SK-N-DZ (cell line): ENCODE results near the gene LSM11.

Experiments
- DNase-seq: peaks from one replicate; pipeline ENCODE4 v3.0.0-alpha.2; 2015; ENCODE audit warnings: low spot score
- small RNA-seq, 2 experiments: library from RNA; depleted of rRNA; stranded (forward); fragments of <200 nt; gene quantifications; one replicate each; pipeline ENCODE3, GENCODE V24; 2014

LSM11 gene

DNA sequence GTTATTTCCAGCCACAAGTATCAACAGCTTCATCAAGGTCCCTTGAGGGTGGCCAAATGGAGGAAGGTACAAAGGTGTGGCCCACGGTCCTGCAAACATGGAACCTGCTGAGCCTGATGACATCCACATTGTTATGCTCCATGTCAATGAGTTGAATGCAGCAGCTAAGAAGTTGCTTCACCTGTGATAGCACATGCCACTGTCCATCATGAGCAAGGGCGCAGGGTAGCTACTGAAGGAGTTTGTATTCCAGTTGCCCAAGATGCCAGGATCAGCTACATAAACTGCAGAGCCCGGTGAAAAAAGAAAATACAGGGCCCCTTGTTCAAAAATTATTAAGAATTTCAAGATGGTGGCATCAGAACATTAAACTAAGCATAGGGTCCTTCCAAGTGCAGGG is 24.2 kb downstream of the LSM11 start:
- DNase-seq: no peak

DNA sequence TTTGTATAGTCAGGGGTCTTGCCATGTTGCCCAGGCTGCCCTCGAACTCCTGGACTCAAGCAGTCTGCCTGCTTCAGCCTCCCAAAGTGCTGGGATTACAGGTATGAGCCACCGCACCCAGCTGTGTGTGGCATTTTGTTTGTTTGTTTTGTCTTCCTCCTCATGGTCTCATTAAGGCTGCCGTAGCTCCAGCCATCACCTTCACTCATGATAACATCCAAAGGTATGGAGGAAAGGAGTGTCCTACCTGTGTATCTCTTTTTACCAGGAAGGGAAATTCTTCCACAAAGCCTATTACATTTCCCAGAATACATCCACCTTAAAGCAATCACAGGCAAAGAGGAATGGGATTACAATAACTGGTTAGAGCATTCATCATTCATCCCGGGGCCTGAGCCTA is 27.2 kb downstream of the LSM11 start:
- DNase-seq: no peak

DNA sequence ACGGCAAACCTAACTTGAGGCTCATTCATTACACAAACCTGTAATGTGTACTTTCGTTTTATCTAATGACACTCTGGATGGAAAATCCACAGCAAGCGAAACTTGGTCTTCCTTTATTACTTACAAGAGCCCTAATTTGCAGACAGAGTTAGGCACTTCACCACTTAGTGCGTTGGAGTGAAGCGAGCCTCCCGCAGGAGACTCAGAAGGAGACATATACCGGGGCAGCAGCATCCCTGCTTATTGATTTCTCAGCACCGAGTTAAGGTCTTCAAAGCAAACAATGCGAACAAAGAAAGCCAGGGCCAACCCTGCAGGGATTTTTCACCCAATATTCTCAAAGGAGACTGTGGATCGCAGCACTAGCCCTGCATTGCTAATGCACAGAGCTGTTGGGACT is 28.6 kb downstream of the LSM11 start:
- no peak for DNase-seq

DNA sequence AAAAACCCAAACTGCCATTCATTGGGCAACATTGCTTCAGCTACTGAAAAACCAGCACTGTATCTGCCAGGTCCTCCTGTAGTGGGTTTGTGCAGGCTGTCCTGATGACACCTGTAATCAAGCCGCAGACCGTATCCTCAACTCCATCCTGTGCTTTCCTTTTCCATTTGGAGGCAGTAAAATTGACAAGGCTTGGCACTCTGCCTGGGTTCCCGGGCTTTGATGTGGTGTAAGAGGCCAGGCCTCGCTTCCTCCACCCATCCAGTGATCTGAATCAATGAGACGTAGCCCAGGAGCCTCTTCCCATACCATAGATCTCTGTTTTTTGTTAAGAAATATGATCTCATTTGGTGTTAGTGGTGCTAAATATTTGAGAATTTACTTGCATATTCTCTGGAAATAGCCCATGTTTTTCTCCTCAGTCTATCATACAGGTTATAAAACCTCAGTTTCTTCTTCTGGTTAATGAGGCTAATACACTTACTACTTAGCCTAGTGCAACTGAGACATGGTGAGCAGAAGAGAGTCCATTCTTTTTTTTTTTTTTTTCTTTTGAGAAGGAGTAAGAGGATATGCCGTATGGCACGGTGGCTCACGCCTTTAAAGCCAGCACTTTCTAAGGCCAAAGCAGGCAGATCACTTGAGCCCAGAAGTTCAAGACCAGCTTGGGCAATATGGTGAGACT is 34.8 kb downstream of the LSM11 start:
- peak; percentile 32 for DNase-seq

DNA sequence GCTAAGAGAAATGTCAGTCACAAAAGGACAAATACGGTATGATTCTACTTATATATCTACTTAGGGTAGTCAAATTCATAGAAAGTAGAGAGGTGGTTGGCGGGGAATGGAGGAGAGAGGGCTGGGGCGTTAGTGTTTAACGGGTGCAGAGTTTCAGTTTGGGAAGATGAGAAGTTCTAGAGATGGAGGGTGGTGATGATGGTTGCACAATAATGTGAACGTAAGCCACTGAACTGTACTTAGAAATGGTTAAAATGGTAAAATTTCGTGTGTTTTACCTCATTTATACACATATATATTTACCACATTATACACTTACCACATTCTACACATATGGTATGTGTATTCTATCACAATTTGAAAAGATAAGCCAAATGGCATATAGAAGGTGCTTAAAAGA is 35.7 kb downstream of the LSM11 start:
- DNase-seq: no peak

DNA sequence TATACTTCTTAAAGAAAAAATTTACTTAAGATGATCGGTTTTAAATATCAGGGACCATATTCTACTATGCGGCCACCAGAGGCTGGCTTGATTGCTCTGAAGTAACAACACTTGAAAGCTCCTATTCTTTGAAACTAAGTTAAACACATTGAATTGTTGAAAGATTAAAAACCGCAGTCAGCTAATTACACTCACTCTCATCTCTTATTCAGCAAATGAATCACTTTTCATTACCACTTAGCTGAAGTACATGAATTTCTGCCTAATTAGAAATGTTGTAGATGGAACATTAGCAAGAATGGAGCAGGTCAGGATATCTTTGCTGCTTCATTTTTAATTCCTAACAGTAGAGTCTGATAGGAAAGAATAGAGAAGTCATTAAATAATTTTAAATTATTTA is 42.3 kb downstream of the LSM11 start:
- DNase-seq: no peak

DNA sequence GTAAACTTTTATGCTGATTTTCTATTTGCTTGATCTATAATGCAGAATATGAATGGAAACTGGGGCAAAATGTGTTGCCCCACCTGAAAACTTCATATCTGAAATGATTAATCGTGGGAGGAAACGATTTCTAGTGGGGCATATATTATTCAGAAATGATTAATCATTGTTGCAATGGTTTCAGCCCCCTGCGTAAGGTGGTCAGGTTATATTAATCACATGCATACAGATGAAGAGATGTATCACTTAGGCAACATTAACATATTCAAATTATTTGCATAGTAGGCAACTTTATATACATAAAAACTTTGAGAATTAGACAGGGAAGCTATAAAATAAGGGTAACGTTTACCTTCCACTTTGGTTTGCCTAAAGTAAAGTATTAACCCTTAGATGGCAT is 49.8 kb downstream of the LSM11 start:
- DNase-seq: no peak

DNA sequence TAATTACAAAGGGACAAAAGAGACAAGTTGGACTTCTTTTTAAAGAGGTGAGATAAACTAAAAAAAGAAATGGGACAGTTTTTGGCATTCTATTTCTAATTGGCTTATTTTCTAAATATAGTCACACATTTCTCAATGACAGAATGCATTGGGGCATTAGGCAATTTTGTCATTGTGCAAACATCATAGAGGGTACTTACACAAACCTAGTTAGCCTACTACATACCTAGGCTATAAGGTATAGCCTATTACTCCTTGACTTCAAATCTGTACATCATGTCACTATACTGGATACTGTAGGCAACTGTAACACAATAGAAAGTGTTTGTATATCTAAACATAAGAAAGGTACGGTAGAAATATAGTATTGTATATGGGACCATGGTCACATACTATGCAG is 56.1 kb downstream of the LSM11 start:
- no peak for DNase-seq

DNA sequence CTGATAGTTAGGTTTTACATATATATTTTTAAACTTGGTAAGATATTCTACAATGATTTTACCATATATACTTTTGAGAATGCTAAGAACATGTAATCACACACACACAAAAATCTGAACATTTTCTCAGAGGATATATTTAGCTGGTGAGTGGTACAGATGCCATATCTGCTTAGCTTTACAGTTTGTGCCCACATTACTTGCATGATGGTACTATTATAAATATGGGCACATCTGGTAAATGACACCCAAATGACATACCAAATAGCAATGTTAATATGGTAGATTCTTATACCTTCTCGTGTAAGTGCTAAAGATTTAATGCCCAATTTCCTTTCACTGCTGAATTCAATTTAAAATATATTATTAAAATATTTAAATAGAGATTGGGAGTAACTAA is 56.6 kb downstream of the LSM11 start:
- no peak for DNase-seq

DNA sequence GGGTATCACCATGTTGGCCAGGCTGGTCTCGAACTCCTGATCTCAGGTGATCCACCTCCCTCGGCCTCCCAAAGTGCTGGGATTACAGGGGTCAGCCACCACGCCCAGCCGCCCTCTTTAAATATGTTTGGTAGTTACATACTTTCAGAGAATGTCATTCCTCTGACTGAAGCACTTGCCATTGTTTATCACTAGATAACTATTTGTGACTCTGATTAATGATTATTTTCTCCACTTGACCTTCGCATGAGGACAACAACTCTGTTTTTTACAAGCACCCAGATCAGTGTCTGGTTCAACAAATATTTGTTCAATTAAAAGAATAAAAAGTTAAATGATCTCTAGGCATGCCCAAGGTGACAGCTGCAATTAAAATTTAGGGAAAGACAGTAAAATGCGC is 59.2 kb downstream of the LSM11 start:
- no peak for DNase-seq

DNA sequence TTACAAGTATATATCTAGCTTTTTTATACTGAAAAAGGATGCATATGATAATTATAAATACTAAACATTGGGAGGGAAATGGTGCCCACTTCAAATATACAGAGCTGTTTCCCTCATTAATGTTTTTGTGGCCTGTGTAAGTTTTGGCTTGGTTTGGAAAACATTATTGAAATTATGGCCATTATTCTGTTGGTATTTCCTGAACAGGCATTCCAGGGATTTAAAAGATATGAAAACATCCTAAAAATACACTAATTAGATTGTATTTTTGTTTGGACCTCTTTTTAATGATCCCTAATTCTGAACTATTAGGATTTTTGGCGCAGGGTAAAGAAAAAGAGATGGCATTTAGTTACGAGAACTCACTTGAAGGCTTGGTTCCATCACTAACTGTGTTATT is 64.5 kb downstream of the LSM11 start:
- no peak for DNase-seq

Small RNA genes lying within 50 kb of the gene (small RNA-seq; reads per million reads assigned to genes)
- gene AC026407.1 (0 reads per million in 2 experiments), gene RNU6-260P (0 reads per million in 2 experiments)
